ENCODE data around the gene IQCK. TPM values are rescaled to one million over a fixed set of nuclear protein-coding genes. Genes with fewer than 3 reads are reported as not detected.

IQCK gene
- total RNA-seq, 1 donor from 2014 or later: 0.24 TPM

- no peak for DNase-seq (ENCODE audit: low spot score)
Observed at GRCh38 chr16:19835968-19836421, 117.9 kb downstream of the IQCK start.

DNA sequence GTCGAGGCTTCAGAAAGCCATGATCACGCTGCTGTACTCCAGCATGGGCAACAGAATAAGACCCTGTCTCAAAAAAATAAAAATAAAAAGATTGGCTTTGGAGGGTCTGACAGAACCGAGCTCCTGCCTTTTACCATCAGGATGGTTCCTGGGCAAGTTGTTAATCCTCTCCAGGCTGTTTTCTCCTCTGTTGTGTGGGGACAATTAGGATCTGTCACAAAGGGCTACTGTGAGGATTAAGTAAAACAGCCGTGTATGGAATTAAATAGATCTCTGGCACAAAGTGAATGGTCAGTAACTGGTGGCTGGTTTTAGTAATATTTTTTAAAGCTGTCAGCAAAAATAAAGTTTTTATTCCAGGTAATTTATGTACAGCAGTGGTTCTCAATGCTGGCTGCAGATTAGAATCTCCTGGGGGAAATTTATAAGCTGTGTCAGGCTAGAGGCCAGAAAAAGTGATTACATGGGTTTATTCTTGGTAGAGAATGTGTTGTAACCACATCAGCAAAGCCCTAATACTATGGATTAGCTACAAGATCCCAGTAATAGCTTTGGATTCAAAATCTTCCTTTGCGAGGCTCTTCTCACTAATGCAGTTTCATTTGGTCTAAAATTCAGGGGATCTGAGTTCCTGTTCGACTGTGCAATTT lies 119.4 kb downstream of the IQCK start:
- peak; percentile 77 for DNase-seq (ENCODE audit: low spot score)

DNA sequence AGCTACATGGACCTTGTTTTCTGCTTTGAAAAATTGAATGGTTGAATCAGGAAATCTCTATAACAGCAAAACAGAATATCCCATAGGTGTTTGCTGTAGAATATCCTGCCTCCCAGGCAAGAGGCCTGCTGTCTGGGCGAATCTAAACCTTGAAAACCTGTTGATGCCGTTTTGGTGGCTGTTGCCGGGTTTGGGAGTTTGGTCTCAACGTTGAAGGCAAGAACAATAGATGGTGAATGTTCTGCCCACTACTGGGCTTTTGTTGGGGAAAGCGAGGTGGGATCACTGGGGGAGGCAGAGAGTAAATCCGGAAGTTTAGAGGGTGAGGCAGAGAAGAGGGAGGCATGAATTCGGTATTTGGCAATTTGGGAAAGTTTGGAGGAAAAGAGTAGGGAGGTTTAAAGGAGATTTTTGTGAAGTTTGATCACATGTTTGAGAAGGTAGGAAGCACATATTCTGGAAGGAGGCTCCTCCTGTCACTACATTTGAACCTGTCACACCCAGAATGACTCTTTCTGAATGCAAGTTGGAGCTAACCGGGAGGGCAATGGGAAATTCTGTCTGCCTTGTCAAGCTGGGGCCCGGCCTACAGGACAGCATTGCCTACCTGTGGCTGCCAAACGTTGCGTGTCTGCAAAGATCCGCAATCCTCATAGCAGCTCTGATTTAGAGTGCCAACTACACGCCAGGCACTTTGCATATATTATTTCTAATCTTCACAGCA lies 120.1 kb downstream of the IQCK start:
- no peak for DNase-seq (ENCODE audit: low spot score)

GRCh38 chr16:19840524-19841110 lies 122.5 kb downstream of the IQCK start:
- no peak for DNase-seq (ENCODE audit: low spot score)

DNA sequence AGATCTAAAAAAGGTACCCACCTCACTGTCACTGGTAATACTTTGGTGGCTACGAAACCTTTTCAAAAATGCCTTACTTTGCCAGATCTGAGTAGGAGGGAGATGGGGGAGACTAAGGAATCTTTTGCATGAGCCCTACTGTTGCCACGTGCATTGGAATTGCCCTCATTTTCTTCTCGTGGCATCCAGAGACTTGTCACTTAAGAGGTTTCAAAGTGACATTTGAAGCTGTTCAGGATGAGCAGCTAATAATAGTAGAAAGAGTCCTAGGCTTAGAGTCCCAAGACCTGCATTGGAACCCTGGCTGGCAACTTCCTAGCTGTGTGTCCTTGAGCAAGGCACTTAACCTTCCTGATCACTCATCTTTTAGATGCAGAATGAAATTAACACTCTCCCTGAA lies 123.1 kb downstream of the IQCK start:
- DNase-seq (ENCODE audit: low spot score): no peak

GRCh38 chr16:19842426-19843157 lies 124.5 kb downstream of the IQCK start:
- no peak for DNase-seq (ENCODE audit: low spot score)

DNA sequence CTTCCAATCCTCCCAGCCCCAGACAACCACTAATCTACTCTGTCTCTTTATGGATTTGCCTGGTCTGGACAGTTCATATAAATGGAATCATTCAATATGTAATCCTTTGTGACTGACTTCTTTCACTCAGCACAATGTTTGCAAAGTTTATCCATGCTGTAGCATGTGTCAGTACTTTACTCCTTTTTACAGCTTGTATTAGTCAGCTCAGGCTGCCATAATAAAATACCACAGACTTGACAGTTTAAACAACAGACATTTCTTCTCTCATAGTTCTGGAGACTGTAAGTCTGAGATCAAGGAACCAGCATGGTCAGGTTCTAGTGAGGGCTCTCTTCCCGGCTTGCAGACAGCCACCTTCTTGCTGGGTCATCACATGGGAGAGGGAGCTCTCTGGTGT lies 125.3 kb downstream of the IQCK start:
- DNase-seq (ENCODE audit: low spot score): no peak

DNA sequence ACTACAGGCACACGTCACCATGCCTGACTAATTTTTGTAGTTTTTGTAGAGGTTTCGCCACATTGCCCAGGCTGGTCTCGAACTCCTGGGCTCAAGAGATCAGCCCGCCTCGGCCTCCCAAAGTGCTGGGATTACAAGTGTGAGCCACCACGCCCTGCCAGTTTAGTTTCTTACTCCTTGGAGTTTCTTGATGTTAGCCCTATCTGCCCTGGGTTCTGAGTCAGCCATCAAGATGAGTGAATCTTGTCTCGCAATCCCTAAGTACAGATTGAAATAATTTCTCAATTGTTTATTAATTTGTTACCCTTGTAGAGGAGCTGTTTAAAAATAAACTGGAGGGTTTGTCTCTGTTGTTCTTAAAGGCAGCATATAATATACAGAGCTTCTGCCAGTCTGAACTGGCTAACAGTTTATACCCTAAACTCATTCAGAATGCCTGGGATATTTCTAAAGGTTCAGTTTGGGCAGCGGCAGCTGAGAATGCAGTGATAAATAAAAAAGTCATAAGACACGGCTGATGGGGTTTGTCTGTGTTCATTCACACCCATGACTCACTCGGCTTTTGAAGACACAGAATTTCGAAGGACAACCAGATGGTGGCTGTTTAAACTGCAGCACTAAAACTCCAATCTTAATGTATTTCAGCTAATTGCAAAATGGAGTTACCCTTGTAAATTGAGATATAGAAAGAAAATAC lies 127.0 kb downstream of the IQCK start:
- DNase-seq (ENCODE audit: low spot score): peak; percentile 84

DNA sequence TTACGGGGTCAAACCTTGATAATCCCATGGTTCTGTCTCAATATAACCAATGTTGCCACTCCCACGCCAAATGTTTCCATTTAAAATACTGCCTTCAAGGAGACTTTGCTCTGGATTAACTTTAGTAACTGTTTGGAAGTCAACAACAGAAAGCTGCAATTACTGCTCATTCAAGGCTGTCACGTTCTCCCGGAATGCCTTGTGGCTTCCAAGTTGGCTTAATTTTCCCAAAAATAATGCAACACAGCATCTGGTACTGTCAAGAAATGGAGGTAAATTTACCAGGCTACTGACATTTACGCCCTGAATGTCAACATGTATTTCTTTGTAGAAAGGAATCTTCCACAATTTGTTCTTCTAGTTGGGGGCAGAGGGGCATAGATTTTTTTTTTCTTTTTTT lies 128.4 kb downstream of the IQCK start:
- DNase-seq (ENCODE audit: low spot score): no peak

DNA sequence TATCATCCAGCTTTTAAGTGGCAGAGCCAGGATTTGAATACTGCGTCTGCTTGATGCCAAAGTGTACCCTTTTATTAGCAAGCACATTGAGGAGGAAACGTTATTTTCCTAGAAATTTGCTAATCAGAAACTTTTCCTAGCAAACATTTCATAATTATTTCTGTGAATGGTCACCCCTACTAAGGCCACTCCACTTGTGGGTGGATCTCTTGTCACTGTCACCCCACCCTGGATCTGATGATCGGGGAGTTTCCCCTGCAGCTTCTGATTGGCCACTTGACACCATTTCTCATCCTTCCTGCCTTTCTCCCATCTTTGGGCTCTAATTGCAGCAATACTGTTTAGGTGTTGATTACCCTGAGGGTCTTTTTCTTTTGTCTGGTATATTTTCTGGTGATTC lies 130.7 kb downstream of the IQCK start:
- no peak for DNase-seq (ENCODE audit: low spot score)

- no peak for DNase-seq (ENCODE audit: low spot score)
Observed at GRCh38 chr16:19850131-19850817, 132.2 kb downstream of the IQCK start.

GRCh38 chr16:19851476-19851875 lies 133.4 kb downstream of the IQCK start:
- DNase-seq (ENCODE audit: low spot score): no peak

DNA sequence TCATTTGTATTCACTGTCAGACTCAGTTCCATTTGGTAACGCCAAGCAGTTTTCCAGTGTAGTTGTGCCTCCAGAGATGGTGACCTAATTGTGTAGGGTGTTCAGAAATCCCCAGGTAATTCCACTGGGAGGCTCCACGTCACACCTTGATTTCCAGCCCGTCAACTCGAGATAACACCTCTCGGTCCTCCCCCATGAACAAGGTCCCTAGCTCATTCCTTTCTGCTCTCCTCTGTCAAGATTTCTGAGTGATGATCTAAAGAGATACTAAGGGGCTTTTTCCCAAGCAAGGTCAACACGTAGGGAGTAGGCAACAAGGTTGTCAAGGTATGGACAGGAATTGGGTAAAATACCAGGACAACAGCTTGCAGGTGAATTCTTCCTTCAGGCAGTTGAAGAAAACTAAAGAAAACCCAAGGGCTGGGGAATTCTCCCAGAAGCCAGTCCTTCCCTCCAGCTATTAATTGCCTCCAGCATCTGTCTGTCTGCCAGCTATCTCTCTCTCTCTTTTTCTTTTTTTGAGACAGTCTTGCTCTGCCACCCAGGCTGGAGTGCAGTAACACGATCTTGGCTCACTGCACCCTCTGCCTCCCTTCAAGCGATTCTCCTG lies 135.2 kb downstream of the IQCK start:
- no peak for DNase-seq (ENCODE audit: low spot score)

- no peak for DNase-seq (ENCODE audit: low spot score)
Observed at GRCh38 chr16:19853742-19854542, 135.9 kb downstream of the IQCK start.

DNA sequence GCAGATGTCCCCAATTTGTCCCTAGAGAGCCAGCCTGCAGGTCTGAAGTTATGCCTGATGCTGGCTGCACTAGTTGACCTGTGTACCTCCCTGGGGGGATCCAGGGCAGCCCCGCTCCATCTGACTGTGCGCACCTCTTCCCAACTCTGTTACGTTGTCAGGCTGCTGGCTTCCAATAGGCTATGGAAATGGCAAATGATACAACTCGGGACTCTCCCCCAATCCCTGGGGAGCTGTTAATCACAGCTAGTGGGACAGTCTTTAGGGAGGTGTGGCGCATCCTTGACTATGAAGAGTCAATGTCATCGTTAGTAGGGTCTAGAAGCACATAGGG lies 136.4 kb downstream of the IQCK start:
- no peak for DNase-seq (ENCODE audit: low spot score)

GRCh38 chr16:19856120-19856519 lies 138.0 kb downstream of the IQCK start:
- no peak for DNase-seq (ENCODE audit: low spot score)

GRCh38 chr16:19857593-19858339 lies 139.7 kb downstream of the IQCK start:
- no peak for DNase-seq (ENCODE audit: low spot score)

DNA sequence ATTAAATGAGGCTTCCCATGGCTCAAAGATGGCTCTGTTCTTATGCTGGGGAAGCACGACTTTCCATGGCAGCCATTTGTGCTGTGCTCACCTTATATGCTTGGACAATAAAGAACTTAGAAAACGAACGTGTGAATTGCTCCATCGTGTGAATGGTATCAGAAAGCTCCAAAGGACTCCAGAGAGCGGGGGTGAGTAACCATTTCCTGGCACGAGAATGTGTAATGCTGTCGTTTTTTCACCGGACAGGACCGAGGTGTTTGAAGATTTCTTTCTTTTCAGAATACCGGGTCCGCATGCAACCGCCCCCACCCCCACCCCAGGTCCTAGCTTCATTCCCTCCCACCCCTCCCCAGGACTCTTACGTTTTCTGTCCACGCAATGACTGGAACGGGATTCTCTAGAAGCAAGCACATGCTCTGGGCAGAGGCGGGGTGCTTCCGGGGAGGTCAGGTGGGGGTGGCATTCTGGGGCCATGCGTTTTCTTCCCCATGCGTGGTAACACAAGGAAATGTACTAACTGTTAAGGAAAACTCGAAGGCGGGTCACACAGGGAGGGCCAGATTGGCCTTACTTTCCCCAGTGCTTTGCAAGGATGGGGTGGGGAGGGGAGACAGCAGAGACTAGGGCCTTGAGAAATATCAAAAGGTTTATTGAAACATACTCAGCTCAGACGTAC lies 140.4 kb downstream of the IQCK start:
- DNase-seq (ENCODE audit: low spot score): no peak

- no peak for DNase-seq (ENCODE audit: low spot score)
Observed at GRCh38 chr16:19859166-19859565, 141.1 kb downstream of the IQCK start.
